ENCODE measurements around the gene KIAA1191.
"Not testable (repeated sequence)": the region's sequence is repeated elsewhere in the genome, so short reads cannot be mapped to it uniquely, and the experiment has no call there.

KIAA1191 gene

DNA sequence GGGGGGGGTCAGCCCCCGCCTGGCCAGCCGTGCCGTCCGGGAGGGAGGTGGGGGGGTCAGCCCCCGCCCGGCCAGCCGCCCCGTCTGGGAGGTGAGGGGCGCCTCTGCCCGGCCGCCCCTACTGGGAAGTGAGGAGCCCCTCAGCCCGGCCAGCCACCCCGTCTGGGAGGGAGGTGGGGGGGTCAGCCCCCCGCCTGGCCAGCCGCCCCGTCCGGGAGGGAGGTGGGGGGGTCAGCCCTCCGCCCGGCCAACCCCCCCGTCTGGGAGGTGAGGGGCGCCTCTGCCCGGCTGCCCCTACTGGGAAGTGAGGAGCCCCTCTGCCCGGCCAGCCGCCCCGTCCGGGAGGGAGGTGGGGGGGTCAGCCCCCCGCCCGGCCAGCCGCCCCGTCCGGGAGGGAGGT is 56.2 kb downstream of the KIAA1191 start:
- not testable (repeated sequence) for DNase-seq
